ENCODE measurements around the gene CLCNKB.
A peak's percentile ranks its signal among the peaks of the same experiment; 100 is the strongest.
"Not testable (repeated sequence)": the region's sequence is repeated elsewhere in the genome, so short reads cannot be mapped to it uniquely, and the experiment has no call there.

CLCNKB gene

GRCh38 chr1:16033103-16033632 is 10.4 kb upstream of the CLCNKB start:
- not testable (repeated sequence) for DNase-seq (ENCODE audit: low spot score)

- DNase-seq (ENCODE audit: low spot score), result not testable (repeated sequence)
Measured at GRCh38 chr1:16036461-16036860, 7.1 kb upstream of the CLCNKB start.

DNA sequence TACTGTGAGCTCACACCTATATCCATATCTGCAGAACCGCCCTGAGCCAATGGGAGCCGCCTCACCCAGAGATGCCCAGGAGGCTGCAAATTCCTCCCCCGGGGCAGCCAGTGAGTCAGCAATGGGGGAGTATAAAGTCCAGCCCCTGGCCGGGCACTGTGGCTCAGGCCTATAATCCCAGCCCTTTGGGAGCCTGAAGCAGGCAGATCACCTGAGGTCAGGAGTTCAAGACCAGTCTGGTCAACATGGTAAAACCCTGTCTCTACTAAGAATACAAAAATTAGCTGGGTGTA is 5.0 kb upstream of the CLCNKB start:
- DNase-seq (ENCODE audit: low spot score), result no peak

- not testable (repeated sequence) for DNase-seq (ENCODE audit: low spot score)
Measured at GRCh38 chr1:16039871-16040270, 3.7 kb upstream of the CLCNKB start.

- no peak for DNase-seq (ENCODE audit: low spot score)
Measured at GRCh38 chr1:16041200-16041599, 2.4 kb upstream of the CLCNKB start.

DNA sequence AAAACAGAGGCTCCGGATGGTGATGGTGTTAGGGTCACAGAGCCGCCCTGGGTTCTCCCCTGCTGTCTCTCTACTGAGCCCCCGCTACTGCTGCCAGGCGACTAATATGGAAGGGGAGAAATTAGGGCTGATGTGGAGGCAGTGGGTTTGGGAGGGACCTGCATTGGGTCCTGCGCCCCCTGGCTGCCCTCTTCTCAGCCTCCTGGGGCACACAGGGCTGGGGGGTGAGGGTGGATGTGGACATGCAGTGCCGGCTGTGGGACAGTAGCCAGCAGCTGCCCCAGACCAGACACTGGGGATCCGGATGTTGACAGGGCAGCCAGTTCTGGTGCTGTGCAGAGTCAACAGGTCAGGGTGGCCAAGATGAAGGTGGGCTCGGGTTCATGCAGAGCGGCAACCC is 1.5 kb upstream of the CLCNKB start:
- DNase-seq (ENCODE audit: low spot score), result no peak

GRCh38 chr1:16042654-16043053 is 928 bp upstream of the CLCNKB start:
- not testable (repeated sequence) for DNase-seq (ENCODE audit: low spot score)

DNA sequence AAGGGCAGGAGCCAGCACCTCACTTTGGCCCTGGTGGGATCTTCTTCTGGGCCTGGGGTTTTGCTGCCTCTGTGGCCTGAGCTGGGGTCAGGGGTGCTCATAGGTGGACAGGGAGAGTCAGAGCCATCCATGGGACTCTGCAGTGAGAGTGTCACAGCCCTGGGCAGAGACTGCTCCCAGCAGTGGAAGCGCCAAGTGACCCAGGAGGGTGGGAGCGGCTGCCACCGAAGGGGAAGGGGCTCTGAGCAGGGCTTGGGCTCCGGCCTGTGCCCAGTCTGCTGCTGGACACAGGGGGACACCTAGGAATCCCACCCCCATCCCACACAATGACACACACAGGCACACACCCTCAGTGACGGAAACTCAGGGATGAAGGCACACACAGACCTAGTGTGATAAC is 368 bp downstream of the CLCNKB start:
- DNase-seq (ENCODE audit: low spot score), result no peak

DNA sequence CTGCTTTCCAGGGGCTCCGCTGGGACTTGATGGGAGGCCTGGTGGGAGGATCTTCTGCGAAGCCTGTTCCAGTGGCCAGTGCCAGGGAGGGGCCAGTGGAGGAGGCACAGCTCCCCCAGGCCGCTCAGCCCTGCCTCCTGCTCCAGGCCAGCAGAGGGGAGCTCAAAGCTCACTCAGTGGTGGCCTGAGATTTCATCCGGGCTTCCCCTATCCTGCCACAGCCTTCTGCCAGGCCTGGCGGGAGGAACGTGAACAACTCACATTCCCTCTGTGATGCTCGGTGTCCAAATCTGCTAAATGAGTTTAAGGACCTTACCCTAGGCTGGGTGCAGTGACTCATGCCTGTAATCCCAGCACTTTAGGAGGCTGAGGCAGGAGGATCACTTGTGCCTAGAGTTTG is 3.3 kb downstream of the CLCNKB start:
- no peak for DNase-seq (ENCODE audit: low spot score)

DNA sequence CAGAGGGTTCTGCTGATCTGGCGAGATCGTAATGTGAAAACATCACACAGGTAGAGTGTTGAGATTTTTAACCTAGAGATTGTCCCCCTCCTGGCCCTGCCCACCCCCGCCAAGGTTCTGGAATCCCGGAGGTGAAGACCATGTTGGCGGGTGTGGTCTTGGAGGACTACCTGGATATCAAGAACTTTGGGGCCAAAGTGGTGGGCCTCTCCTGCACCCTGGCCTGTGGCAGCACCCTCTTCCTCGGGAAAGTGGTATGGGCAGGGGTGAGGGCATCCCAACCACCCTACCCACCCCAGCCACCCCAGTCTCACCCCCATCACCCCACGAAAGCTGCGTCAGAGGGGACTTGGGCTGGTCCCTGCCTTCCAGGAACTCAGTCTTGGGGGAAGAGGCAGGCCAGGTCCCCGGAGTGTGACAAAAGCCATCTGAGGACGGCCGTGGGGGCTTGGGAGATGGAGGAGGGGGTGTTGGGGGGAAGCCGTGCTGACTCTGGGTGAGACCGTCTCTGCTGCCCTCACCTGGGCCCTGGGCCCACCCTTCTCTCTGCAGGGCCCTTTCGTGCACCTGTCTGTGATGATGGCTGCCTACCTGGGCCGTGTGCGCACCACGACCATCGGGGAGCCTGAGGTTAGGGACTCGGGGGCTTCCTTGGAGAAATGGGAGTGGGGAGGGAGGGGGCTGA is 4.4 kb downstream of the CLCNKB start:
- DNase-seq (ENCODE audit: low spot score), result no peak

GRCh38 chr1:16048573-16049189 is 5.1 kb downstream of the CLCNKB start:
- DNase-seq (ENCODE audit: low spot score), result no peak

GRCh38 chr1:16050328-16050727 is 6.7 kb downstream of the CLCNKB start:
- DNase-seq (ENCODE audit: low spot score), result no peak

GRCh38 chr1:16051039-16051438 is 7.5 kb downstream of the CLCNKB start:
- no peak for DNase-seq (ENCODE audit: low spot score)

GRCh38 chr1:16051949-16052348 is 8.4 kb downstream of the CLCNKB start:
- DNase-seq (ENCODE audit: low spot score), result not testable (repeated sequence)

DNA sequence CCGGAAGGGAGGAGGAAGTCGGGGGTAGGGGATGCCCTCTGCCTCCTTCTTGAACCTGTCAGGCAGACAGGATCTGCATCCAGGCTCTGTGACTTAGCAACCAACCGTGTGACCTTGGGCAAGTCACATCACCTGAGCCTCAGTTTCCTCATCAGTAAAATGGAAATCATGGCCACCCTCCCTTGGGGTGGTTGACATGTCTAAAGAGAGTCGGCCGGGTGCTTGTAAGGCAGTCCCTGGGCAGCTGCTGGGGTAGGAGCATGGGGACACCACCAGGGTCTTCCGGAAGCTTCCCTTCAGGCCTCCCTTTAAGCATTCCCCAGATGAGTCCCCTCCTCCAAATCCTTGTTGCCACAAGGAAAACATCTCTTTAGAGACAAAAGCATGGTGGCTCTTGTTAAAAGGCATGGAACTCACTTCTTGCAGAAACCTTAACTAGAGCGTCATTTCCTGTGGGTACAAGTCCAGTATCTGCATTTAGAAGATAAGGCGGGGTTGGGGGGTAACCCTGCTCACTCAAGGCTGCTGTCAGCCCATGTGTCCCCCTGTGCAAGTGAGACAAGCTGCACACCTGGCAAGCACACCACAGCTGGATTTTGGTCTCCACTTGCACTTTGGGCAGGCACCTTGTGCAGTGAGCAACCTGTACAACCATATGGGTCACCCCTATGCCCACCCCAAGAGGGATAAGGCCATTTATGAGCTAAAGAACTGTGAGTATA is 10.4 kb downstream of the CLCNKB start:
- no peak for DNase-seq (ENCODE audit: low spot score)

GRCh38 chr1:16054598-16055540 is 11.3 kb downstream of the CLCNKB start:
- DNase-seq (ENCODE audit: low spot score), result no peak

GRCh38 chr1:16055613-16056520 is 12.3 kb downstream of the CLCNKB start:
- peak; percentile 87 for DNase-seq (ENCODE audit: low spot score)

DNA sequence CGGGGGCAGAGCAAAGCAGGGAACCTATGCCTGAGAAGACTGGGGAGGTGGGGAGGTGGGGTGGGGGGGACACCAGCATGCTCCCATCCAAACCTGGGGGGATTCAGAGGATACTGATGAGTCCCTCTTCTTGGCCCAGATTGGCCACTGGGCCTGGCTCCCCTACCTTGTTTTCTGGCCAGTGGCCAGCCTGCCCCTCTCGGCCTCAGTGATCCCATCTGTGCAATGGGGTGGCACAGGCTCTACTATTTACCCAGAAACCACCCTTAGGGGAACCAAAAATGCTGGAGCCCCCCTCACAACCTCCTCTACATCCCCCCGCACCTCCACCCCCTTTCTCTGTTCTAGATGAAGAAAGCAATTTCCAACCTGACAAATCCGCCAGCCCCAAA is 12.9 kb downstream of the CLCNKB start:
- not testable (repeated sequence) for DNase-seq (ENCODE audit: low spot score)

GRCh38 chr1:16057314-16057915 is 13.8 kb downstream of the CLCNKB start:
- not testable (repeated sequence) for DNase-seq (ENCODE audit: low spot score)

DNA sequence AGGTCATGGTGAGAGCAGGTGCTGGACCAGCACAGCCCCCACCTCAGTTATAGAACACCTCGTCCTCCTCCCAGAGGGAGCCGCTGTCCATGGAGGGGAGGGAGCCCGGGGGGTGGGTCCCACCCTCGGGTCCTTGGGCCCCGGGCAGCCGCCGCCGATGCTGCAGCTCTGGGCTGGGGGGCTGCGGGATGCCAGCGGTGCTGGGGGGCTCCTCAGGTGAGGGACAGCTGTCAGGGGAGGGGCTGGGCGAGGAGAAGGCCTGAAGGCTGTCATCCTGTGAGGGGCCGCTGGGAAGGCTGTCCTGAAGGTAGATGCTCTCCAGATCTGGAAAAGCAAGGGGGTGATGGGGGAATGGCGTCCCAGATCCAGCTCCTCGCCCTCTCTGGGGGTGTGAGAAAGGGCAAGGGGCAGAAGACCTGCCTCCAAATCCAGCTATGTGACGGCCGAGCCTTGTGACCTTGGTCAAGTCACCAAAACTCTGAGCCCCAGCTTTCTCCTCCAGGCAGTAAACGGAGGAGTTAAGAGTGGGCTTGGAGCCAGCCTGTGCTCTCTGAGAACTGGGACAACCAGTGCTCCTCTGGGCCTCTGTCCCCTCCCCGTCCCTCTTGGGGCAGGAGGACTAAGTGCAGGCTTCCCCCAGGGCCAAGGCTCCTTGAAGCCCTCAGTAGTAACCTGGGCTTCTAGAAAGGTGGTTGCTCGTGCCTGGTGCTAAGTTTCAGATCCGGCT is 15.0 kb downstream of the CLCNKB start:
- not testable (repeated sequence) for DNase-seq (ENCODE audit: low spot score)
